ENCODE measurements around the gene KAT2B. TPM values are rescaled to one million over a fixed set of nuclear protein-coding genes. Genes with fewer than 3 reads are reported as not detected.

The KAT2B gene
- total and polyA plus RNA-seq, 2 donors (not counting 1 experiment from before 2014, with no cell fraction given) = 21.7 to 57.5 TPM

DNA sequence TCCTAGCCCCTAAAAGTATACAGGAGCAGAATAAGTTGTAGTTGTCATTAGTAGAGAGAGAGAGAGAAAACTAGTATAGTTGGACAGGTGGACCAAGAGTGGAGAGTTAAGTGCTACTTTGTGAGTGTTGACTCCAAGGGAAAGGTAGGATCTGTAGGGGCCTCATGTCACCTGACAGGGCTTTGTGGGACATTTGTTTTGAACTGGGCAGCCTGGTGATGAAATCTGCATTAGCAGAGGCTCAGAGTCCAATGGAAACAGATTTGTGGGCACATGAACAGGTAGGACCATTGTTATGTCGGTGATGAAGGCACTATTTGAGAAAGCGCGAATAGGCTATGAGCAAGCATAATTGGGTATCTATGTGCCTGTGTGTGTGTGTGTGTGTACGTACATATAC is 102.3 kb downstream of the KAT2B start:
- Mint-ChIP-seq H3K4me1 (peaks cover 4% of the 10 kb centered on the region), H3K27me3 (no peaks in the 10 kb centered on the region), H3K27ac (no peak overlapping the region), H3K4me3 (no peak overlapping the region), H3K9me3 (ENCODE audit: insufficient read depth) (peaks cover 3% of the 10 kb centered on the region)
- ChIA-PET POLR2A (no interaction called here), CTCF (no interaction called here)
- 98% methylated on average over 4 of the region's 4 CpGs for WGBS (ENCODE audit: insufficient coverage)
- Histone ChIP-seq H3K79me2 (ENCODE audit: control insufficient read depth, insufficient read depth, low read length) (peaks cover 3% of the 10 kb centered on the region), H3K27ac (ENCODE audit: low read length in 2 of 2) (no peak overlapping the region), H3K36me3 (replicated peaks in 1 of 2; ENCODE audit: control extremely low read depth in 1 of 2, control insufficient read depth in 1 of 2, extremely low read depth in 1 of 2, insufficient read depth in 2 of 2, low read length in 1 of 2) (peaks cover 0 to 55% of the 10 kb centered on the region in 2 experiments), H3K4me1 (ENCODE audit: control insufficient read depth in 2 of 2, insufficient read depth in 2 of 2, low read length in 2 of 2) (no peaks in the 10 kb centered on the region), H3K27me3 (replicated peaks in 1 of 4; ENCODE audit: control extremely low read depth in 1 of 4, control insufficient read depth in 3 of 4, insufficient read depth in 4 of 4, low read length in 3 of 4) (no peaks in the 10 kb centered on the region), H3K4me3 (ENCODE audit: control extremely low read depth in 1 of 5, extremely low read depth in 1 of 5, insufficient read depth in 1 of 5, low read depth in 2 of 5, low read length in 4 of 5) (no peak overlapping the region), H3K9ac (ENCODE audit: low read length) (no peak overlapping the region), H3K9me3 (ENCODE audit: control extremely low read depth in 1 of 3, control insufficient read depth in 2 of 3, insufficient read depth in 1 of 3, low read length in 2 of 3) (no peaks in the 10 kb centered on the region), H4K20me1 (ENCODE audit: control insufficient read depth, insufficient read depth, low read length, poor library complexity, severe bottlenecking) (no peaks in the 10 kb centered on the region), H2AFZ (ENCODE audit: insufficient read depth, low read depth, low read length, poor library complexity, severe bottlenecking) (no peak overlapping the region), H3K4me2 (replicated peaks; ENCODE audit: low read depth, low read length, poor library complexity, severe bottlenecking) (no peak overlapping the region)
- intact Hi-C loops (cut with micrococcal nuclease) = no loop called here
- TF ChIP-seq, protein P1, sequence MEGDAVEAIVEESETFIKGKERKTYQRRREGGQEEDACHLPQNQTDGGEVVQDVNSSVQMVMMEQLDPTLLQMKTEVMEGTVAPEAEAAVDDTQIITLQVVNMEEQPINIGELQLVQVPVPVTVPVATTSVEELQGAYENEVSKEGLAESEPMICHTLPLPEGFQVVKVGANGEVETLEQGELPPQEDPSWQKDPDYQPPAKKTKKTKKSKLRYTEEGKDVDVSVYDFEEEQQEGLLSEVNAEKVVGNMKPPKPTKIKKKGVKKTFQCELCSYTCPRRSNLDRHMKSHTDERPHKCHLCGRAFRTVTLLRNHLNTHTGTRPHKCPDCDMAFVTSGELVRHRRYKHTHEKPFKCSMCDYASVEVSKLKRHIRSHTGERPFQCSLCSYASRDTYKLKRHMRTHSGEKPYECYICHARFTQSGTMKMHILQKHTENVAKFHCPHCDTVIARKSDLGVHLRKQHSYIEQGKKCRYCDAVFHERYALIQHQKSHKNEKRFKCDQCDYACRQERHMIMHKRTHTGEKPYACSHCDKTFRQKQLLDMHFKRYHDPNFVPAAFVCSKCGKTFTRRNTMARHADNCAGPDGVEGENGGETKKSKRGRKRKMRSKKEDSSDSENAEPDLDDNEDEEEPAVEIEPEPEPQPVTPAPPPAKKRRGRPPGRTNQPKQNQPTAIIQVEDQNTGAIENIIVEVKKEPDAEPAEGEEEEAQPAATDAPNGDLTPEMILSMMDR (IDR thresholded peaks at IDR 0.05) = no peak
- no peak for TF ChIP-seq EZH2 (IDR thresholded peaks at IDR 0.05; ENCODE audit: borderline replicate concordance, insufficient read depth, low read depth, low read length, poor library complexity, severe bottlenecking)
- DNase-seq (no peak), ATAC-seq (ENCODE audit: low read depth) (no peak)

DNA sequence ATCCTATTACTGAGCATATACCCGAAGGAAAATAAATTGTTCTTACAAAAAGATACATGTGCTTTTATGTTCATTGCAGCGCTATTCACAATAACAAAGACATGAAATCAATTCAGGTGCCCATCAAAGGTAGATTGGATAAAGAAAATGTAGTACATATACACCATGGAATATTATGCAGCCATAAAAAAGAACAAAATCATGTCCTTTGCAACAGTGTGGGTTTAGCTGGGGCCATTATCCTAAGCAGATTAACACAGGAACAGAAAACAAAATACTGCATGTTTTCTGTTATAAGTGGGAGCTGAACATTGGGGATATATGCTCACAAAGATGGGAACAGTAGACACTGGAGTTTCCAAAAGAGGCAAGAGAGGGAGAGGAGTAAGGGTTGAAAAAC is 103.3 kb downstream of the KAT2B start:
- Histone ChIP-seq H3K4me2 (replicated peaks; ENCODE audit: low read depth, low read length, poor library complexity, severe bottlenecking) (no peak overlapping the region), H4K20me1 (ENCODE audit: control insufficient read depth, insufficient read depth, low read length, poor library complexity, severe bottlenecking) (no peaks in the 10 kb centered on the region), H3K9ac (ENCODE audit: low read length) (no peak overlapping the region), H3K4me1 (ENCODE audit: control insufficient read depth in 2 of 2, insufficient read depth in 2 of 2, low read length in 2 of 2) (no peaks in the 10 kb centered on the region), H3K4me3 (ENCODE audit: control extremely low read depth in 1 of 5, extremely low read depth in 1 of 5, insufficient read depth in 1 of 5, low read depth in 2 of 5, low read length in 4 of 5) (no peak overlapping the region), H2AFZ (ENCODE audit: insufficient read depth, low read depth, low read length, poor library complexity, severe bottlenecking) (no peak overlapping the region), H3K9me3 (ENCODE audit: control extremely low read depth in 1 of 3, control insufficient read depth in 2 of 3, insufficient read depth in 1 of 3, low read length in 2 of 3) (no peaks in the 10 kb centered on the region), H3K27ac (ENCODE audit: low read length in 2 of 2) (no peak overlapping the region), H3K27me3 (replicated peaks in 1 of 4; ENCODE audit: control extremely low read depth in 1 of 4, control insufficient read depth in 3 of 4, insufficient read depth in 4 of 4, low read length in 3 of 4) (no peaks in the 10 kb centered on the region), H3K36me3 (replicated peaks in 1 of 2; ENCODE audit: control extremely low read depth in 1 of 2, control insufficient read depth in 1 of 2, extremely low read depth in 1 of 2, insufficient read depth in 2 of 2, low read length in 1 of 2) (peaks cover under 1 to 60% of the 10 kb centered on the region in 2 experiments), H3K79me2 (ENCODE audit: control insufficient read depth, insufficient read depth, low read length) (peaks cover 3% of the 10 kb centered on the region)
- TF ChIP-seq, protein P1 (IDR thresholded peaks at IDR 0.05) = no peak
- no peak for TF ChIP-seq EZH2 (IDR thresholded peaks at IDR 0.05; ENCODE audit: borderline replicate concordance, insufficient read depth, low read depth, low read length, poor library complexity, severe bottlenecking)
- intact Hi-C loops (cut with micrococcal nuclease) = no loop called here
- Mint-ChIP-seq H3K4me3 (no peak overlapping the region), H3K27ac (no peak overlapping the region), H3K4me1 (peaks cover 4% of the 10 kb centered on the region), H3K27me3 (no peaks in the 10 kb centered on the region), H3K9me3 (ENCODE audit: insufficient read depth) (peaks cover 3% of the 10 kb centered on the region)
- no CpG with 5 or more reads among the region's 2 CpGs for WGBS (ENCODE audit: insufficient coverage)
- POLR2A ChIA-PET = no interaction called here
- DNase-seq = no peak
- CTCF ChIA-PET = no interaction called here
- no peak for ATAC-seq (ENCODE audit: low read depth)

All from B cell (primary cell).